Stimulated activated CD4-positive, alpha-beta T cell treated with anti-CD3 and anti-CD28 coated beads, Interleukin-15, amount 100 ng/mL, for 1 hour (primary cell): Measurements from ENCODE around the gene HOXA5.

Experiments used
- DNase-seq, 2 donors: peaks; one replicate each; pipeline ENCODE4 v3.0.0-alpha.2; 2020; ENCODE audit warnings: low read depth in 1 of 2, low spot score in 1 of 2

The HOXA5 gene

DNA sequence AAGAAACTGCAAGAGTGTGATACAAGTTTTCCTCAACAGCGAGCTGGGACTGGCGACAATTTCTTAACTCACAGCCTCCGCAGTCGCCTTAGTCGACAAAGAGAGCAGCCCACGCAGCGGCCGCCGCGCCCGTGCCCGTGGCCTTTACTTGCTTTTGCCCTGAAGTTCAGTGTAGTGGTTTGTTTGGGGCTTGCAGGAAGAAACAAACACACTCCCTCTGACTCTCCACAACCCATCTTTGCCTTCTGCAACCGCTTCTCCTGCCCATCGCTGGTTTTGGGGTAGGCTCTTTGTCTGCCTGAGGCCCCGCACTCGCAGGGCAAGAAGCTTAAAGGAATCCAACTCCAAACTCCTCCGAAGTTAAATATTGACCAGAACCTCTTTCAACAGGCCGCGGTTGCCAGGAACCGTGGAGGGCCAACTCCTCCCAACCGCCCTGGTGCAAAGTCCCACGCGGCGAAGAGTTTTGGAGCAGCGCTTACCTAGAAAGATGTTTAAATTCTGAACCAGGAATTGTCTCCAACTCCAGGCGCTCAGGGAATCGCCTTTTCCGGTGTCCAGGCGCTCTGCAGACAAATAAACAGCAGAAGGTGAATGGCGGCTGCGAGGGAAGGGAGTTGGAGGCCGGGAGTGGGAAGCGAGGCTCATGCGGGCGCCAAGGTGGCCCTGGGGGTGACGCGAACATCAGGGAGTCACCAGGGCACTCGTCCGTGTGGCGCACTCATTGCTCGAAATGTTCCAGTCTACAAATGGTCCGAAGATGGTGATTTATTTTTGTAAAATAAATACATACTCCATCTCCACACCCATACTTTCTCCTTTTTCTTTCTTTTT is 21.2 kb downstream of the HOXA5 start:
- DNase-seq = no peak

DNA sequence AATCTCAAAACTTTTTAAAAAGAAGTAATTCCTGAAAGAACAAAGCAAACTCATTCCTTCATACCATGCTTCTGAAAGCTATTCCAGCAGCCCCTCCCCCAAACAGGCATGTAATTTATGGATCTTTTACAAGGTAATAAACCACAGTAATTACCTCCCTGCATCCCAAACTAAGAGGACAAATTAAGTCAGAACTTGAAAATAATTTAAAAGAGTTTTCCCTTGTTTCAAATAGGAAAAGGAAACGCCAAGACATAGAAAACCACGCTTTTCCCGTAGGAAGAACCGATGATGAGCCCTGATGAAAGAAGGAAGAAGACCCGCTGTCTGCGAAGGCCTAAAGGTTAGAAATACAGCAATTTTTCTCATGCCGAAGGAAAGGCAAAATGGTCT is 21.8 kb downstream of the HOXA5 start:
- no peak for DNase-seq

DNA sequence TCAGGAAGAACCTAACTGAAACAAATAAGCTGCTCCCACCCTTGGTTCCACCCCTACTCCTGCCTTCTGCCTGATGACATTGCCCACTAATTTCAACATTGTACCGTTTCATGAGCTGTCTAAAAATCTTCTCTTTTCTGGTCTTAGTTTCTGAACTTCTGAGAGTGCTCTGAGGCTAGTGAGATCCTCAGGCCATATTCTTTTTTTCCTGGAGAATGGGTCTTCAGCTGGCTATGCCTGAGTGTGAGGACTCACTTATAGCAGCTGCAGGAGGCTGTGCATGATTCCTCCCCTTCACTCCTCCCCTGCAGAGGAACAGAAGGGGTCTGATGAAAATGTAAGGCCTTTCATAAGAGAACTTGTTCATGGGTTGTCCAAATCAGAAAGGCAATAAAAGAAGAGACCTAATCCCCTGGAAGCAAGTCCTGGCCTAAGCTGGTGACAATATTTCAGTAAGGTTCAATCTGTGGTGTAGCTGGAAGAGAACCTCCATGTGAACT is 24.0 kb downstream of the HOXA5 start:
- DNase-seq = no peak

DNA sequence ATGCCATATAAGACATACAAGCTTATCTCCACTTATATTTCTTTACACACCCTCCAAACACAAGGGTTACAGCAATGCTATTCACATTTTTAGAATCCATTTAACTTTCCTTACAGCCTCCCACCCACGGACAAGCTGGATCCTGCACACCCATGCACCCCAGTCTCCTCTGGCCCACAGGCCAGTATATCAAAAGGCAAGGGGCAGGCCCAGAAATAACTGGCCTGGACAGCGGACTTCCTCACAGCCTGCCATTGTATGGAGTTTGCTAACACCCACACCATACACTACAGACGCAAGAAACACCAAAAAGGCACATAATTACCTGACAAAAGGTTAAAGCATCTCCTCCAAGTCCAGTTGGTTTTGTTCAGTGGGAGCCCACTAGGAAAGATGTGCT is 24.9 kb downstream of the HOXA5 start:
- DNase-seq = no peak

DNA sequence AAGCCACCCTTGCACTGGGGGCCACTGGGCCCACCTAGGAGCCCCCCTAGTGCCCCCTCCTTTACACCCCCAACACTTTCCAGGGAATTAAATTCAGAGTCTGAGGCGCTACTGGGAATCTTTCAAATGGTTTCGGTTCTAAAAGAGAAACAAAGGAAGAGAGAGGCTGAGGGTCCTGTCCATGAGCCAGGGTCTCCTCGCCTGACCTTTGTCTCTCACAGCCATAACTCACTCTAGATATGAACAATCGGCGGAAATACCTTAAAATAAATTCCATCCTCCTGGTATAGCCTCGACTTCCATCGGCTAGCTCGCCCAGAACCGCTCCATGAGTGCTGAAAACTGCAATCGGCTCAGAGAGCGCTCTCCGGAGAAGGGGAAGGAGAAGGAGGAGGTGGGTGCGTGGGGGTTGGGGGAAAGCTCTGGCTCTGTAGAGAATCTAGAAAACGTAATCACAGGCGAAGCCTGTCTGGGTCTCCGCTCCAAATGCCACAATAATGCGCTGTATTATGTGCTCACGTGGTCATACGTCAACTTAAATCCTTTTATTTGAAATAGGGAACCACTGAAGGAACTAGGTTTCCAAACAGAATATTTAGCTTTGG is 25.5 kb downstream of the HOXA5 start:
- DNase-seq = no peak

DNA sequence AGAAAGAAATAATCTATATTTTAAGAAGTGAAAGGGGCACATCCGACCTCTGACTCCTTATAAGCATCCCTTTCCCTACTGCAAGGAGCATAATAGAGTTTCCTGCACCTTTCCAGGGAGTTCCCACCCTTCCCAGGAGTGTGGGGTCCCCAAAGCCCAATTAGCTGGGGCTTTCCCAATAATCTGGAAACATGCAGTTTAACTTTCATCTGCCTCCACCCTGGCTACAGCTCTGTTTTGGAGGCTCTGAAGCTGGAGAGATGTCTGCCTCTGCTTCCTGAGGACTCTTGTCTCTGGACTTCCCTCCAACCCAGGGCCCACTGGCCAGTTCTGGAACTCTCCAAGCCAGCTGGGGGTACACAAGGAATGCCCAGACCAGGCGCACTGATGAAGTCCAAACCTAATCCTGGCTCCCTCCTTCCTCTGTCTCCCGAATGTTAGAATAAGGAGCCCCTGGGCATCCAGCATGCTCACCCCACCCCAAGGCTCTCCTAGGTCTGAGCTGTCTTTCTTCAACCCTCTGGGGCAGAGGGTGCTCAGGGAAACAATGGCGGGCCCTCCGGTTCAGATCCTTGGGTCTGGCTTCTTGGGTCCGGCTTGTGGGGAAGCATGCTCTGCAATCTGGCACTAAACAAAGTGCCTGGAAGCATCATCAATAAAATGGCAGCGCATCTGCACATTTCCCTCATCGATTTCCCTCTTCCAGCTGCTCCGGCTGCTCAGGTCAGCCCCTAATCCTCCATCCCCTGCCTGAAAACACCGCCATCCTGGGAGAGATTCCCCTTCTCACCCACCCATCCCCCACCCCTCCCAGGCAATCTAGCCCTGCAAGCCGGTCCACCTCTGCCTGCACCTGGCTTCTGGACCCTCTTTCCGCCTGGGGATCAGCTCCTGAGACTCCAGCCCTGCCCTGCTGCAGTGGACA is 26.3 kb downstream of the HOXA5 start:
- DNase-seq = no peak

DNA sequence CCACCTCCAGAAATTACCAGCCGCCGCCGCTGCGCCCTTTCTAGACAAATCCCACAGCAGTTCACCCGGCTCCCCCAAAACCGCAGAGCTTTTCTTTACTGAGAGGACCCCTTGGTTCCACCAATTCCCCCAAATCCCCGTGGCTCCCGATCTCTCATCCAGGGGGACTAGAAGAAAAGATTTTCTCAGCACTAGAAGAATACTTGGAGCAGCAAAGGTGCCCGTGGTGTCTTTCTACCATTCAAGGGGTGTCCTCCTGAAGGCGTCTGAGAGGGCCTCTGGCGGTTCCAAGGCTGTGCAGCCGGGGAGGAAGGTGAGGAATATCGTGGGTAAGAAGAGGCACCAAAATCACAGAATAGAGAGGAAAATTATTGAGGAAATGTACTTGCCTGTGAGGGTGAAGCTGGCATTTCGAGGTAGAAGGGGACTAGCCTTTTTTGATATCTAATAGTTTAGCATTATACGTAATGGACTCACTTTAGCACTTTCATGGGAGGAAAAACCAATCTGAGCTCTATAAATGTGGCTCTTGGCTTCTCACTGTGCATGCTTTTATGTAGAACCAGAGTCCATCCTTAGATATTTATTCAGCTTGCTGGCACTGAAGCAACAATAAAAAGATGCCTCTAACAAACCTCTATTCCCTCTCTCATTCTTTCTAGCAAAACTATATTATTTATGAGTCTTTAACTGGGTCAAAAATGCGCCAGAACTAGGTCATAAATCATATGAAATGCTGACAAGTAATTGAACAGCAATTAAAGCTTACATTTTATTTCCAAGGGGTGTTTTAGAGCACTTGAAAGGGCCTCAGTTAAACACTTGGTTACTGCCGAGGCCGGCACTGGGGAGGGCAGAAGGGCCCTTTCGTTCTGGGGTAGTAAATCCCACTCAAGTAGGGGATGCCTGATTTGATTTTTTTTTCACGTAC is 27.2 kb downstream of the HOXA5 start:
- no peak for DNase-seq

DNA sequence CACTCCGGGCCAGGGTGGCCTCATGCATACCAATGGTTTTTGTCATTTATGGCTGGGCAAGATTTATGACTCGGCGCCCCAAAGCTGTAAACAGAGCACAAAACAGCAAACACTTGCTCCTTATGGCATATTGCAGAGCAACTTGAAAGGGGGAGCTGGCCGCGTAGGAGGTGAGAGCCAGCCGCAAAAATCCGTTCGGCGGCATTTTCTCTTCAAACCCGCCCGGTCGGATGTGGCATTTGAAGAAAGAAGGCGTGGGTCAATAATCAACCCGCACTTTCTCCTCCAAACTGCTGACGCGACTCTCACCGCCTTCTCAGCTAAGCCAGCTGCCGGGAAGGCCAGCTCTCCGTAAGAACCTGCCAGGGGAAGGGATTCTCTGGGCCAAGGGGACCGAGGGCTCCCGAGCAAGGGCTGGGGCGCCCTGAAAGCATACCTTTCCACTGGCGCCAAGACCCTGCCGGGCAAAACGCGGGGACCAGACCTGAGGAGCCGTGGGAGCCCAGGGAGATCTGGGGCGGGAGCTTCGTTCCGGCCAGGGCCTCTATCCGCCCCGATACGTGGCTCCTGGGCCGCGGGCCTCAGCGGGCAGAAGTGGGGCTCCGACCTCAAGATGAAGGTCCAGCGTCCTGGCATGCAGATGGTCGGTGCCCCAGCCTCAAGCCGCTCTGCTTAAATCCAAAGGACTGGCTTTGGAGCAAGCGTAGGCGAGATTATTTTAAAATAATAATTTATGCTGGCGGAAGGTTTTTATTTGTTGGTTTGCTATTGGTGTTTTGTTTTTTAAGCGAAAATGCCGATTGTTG is 28.1 kb downstream of the HOXA5 start:
- no peak for DNase-seq

DNA sequence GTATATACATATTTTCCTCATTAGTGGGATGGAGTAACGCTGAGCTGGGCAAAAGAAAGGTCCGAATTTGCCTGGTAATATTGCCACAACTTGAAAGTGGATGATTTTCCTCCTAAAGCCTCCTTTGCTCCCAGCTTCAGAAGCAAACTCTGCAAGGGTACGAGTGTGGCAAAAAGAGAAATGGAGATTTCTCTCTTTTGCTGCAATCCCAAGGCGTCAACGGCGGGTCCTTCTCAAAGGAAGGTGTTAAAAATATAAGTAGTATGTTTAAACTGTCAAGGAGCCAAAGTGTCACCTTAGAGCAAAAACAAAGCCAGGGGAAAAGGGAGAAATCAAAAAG is 28.6 kb downstream of the HOXA5 start:
- no peak for DNase-seq

DNA sequence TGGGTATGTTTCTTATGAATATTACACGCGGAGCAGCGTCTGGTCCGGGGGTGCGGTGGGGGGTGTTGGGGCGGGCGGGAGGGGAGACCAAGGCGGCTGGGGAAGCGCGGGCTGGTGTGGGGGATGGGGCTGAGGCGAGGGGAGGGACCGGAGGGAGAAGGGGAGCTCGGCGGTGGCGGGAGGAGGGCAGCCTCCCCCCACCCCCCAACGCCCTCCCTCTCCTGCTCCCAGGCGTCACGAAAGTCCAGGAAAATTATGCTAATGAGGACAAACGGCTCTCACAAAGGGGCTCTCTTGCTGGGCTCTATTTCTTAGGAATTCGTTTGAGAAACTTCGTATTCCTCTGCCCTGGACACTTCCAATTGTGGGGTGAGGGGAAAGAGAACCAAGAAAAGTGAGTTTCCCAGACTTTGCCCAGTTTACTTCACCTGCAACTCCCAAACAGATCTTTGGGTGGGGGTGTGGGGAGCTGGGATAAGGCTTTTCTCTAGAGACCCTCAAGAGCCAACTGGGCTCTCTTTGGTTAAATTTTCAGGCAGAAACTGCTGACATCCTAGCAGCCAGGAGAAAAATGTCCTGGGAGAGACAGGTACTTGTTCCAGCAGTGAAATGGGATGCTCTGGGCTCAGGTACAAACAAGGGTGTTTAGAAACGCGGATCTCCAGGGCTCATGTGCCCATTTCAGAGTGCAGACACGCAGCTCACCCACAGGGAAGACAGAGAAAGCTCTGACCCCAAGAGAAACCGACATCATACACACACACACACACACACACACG is 29.3 kb downstream of the HOXA5 start:
- DNase-seq = no peak

DNA sequence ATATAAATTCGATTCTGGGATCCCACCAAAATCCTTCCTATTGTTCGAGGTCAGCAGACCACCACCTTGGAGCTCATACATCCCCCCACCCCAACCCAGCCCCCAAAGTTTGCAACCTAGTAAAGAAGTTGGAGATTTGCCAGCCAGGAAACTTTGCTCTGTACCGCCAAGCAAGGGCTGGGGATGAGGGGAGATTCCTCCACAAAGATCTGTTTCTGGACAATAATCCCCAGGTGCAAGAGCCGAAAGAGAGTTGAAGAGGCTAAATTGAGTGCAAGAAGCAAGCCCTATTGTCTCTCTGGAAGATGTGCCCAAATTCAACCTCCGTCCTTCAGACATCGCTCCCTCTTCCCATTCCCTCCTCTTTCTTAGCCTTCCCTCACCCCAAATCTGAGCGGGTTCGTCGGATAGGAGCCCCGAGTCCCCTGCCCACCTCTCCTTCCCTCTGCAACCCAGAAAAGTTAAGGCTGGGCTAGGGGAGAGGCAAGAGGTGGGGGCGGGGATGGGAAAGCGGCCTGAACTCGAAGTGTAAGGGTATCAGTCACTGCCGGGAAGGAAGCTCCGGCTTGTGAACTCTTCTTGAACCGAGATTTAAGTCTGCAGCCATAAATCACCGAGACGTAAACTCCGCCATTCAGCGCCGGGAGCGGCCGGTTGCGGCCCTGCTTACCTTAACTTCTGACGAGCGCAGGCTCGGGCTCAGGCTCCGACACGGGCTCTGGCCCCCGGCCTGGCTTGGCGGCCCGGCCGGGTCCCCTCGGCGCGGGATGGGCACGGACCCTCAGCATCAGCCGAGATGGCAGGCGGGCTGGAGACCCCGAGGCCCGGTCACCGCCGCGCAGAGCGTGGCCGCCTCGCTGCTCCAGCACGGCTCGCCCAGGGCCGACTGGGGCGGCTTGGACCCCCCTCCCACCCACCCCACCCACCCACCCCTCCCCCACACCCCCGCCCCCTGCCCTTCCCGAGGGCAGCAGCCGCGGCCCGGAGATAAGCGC is 30.2 kb downstream of the HOXA5 start:
- DNase-seq = no peak

DNA sequence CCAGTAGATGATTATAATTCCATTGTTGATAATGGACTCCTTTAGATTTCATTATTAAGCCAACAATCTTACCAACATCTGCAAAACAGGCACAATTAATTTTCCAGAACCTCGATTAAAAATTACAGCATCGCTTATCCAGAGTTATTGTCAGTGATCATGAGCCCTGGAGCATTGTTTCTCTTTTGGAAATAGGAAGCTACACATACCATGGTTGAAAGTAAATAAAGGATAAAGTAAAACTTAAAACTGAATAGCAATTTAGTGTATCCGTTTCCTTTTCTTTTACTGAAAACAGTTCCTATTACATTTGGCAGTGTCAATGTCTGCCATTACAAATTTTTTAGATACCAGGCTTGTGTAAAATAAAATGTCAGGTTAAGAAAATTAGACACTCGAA is 31.1 kb downstream of the HOXA5 start:
- DNase-seq = no peak

DNA sequence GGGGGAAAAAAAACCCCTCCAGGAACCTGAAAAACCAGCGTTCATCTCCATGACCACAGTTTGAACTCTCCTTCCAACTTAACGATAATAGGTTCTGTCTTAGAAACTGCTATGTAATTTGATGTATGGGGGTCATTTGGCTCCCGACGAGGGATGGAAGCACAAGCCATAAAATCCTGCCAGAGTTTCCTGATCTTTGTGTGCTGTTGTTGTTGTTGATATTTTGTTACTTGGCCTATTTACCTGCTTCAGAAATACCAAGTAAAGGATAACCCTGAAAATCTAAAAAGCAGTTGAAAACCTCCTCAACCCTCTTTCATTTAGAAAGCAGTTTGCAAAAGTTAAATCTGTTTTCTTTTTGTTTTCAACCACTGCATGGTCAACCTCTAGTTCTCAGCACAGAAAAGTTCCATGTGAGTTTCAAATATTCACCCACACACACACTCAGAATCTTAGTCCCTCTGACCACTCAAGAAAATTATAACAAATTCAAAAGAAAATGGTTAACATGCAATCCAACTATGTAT is 31.7 kb downstream of the HOXA5 start:
- DNase-seq = no peak

DNA sequence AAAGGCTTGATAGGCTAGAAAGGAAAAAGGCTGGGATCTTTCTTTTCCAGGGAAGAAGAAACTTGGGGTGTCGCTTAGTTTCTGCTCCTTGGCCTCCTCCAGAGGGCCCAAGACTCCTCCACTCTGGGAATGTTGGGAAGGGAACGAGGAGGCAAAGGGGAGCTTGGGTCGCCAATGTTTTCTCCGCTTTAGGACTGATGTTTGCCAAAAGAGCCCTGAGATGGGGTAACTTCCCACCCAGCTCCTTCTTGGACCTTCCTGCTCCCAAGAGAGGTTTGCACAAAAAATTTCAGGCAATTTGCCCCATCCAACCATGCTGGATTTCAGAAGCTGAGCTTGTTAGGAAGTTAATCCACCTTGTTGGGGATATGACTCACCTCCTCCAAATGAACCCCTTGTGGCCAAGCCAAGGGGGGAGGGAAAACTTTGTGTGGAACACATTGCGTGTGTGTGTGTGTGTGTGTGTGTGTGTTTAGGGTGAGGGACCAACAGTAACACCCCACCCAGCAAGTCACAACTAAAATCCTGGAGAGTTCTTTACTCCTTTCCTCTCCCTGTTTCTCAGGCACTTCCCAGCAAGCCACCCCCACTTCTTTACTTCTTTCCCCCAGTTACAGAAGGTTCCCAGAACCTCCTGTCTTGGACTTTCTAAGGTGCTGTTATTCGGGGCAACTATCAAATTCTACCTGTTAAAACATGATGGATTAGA is 32.3 kb downstream of the HOXA5 start:
- DNase-seq = no peak

DNA sequence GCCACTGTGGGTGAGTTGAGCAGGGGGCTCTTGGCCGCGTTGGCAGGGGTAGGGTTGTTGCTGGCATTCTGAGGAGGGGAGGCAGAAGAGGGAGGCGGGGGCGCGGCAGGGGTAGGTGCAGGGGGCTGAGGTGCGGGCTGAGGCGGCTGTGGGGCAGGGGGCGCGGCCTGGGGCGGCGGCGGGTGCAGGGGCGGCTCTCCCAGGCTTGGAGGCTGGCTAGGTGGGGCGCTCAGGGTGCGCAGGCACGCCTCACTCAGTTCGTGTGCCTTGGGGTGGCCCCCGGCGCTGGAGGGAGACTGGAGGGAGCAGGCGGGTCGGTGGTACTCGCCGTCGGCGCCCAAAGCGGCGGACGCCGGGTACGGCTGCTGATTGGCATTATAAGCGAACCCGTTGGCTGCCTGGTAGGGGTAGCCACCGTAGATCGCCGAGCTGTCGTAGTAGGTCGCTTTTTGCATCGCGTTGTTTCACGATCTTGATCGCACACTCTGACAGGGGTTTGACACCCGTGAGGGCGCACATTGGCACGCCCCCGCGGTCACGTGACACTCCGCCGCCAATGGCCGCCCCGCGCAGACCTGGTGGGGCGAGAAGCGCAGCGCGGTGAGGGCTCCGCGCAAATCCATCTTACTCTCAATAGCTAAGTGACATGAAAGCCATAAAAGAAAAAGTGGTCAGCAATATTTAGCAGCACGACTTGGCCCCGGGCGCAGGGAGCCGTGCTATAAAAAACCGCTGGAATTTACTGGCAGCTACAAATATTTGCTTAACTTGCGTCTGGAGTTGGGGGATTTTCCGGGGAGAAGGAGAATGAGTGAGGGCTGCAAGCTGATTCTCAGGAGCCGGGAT is 33.1 kb downstream of the HOXA5 start:
- no peak for DNase-seq
